ENCODE measurements around the gene SLC39A3. TPM values are rescaled to one million over a fixed set of nuclear protein-coding genes. Genes with fewer than 3 reads are reported as not detected.

SLC39A3 gene
- polyA plus RNA-seq, 12 donors = 12.4 to 25.5 (median 14.6) TPM; not detected in 1

GRCh38 chr19:2770055-2771013, 30.5 kb upstream of the SLC39A3 start:
- DNase-seq = peak; percentile 75

DNA sequence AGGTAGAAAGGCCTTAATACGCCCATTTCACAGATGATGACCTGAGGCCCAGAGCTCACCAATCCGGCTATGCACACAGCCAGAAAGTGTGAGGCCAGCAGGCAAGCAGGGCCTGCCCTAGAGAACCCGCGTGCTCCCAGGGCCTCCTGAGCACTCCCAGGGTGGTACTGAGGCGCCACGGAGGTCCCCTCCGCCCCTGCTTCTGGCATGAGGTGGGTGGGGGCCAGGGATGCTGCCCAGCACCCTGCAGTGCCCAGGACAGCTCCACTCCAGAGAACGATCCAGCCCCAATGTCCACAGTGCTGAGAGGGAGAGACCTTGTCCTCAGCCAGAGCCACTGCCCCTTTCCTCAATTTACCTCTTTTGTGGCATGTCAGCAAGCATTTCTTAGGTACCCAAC, 29.4 kb upstream of the SLC39A3 start:
- DNase-seq = no peak

DNA sequence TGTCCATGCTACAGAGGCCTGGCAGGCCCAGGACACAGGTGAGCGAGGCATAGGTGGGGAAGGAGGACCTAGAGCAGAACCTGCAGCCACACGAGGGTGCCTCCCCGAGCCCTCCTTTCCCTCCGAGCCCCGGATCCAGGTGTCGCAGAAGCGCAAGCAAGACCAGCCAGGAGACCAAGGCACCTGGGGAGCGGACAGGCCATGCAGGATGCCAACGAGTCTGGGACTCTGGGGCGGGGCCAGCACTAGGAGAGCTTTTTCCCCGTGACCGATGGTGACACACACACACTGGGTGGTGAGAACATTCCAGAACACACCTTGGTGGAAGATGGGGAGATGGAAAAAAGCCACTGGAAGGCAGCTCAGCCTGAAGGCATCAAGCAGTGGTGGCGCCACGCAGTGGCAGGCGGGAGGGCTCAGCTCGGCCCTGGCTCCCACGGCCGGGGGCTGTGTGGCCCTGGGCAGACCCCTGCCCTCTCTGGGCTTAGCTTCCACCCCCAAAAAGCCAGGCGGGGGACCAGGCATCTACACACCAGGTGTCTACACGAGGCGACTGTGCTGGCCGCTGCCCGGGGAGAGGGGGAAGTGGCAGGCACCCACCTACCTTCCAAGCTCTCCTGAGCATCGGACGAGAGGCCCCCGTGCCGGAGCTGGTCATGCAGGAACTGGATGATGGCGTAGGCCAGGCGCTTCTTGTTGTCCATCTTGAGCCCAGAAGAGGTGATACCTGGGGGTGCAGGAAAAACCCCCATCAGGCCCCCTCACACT, 28.7 kb upstream of the SLC39A3 start:
- DNase-seq = no peak

DNA sequence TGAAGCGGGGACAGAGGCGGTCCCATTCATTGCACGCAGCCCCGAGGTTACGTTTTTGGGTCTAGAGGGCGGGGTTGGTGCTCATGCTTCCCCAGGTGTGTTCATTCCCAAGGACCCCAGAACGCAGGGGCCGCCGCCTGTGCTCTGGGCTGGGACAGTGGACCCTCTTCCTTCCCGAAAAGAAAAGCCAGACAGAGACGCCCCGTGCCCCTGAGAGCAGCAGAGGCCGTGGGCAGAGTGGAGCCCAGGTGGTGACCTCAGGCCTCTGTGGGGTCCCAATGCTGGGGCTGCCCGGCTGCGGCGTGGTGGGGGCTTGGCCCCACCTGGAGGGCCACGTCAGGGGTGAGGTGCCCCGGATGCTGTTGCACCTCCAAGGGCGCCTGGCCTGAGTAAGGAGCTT, 27.9 kb upstream of the SLC39A3 start:
- no peak for DNase-seq

- DNase-seq = no peak
These were observed 27.0 kb upstream of the SLC39A3 start for GRCh38 chr19:2766594-2767372.

DNA sequence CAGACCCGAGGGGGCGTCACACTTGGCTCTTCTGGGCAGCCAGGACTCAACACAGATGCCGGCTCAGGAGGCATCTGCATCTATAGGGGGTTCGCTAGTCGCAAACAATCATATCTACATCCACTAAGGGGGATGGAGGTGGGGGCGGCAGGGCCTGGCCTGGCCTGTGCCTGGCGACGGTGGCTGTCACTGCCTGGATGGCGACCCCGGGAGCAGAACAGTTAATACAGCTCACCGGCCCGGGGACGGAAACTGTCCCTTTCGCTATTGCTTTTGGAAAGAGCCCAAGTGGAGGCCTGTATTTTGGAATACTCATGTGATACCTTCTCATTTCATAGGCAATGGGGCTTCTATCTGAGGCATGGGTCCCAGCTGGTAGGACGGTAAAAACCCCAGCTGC, 25.6 kb upstream of the SLC39A3 start:
- no peak for DNase-seq

- DNase-seq = no peak
These were observed 25.1 kb upstream of the SLC39A3 start for GRCh38 chr19:2764945-2765344.

- DNase-seq = no peak
These were observed 23.9 kb upstream of the SLC39A3 start for GRCh38 chr19:2763687-2764086.

DNA sequence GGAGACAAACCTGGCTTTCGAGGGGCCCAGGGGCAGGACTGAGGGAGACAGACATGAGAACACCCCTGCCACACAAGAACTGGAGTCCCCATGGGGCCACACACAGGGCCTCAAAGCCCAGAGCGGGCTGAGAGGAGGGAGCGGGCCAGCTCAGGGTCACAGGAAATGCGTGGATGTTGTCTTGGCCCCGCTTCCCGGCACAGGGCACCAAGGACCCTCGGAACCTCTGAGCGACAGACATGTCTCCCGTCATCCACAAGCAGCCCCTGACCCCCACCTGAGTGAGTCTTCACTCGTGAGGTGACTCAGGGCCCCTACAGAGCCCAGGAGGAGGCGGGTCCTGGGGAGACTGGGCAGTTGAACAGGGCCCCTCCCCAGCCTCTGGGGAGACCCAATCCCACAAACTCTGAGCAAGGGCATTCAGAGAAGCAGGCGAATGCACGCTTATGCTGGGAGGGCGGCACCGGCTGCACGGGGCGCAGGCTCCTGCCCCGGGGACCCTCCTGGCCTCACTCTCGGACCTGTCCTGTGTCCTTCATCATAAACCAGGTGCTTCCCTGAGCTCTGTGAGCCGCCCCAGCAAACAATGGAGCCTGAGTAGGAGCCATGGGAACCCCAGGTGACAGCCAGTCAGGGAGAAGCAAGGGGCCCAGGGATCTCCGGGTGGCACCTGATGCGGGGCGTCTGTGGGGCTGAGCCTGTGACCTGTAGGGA, 23.1 kb upstream of the SLC39A3 start:
- no peak for DNase-seq

DNA sequence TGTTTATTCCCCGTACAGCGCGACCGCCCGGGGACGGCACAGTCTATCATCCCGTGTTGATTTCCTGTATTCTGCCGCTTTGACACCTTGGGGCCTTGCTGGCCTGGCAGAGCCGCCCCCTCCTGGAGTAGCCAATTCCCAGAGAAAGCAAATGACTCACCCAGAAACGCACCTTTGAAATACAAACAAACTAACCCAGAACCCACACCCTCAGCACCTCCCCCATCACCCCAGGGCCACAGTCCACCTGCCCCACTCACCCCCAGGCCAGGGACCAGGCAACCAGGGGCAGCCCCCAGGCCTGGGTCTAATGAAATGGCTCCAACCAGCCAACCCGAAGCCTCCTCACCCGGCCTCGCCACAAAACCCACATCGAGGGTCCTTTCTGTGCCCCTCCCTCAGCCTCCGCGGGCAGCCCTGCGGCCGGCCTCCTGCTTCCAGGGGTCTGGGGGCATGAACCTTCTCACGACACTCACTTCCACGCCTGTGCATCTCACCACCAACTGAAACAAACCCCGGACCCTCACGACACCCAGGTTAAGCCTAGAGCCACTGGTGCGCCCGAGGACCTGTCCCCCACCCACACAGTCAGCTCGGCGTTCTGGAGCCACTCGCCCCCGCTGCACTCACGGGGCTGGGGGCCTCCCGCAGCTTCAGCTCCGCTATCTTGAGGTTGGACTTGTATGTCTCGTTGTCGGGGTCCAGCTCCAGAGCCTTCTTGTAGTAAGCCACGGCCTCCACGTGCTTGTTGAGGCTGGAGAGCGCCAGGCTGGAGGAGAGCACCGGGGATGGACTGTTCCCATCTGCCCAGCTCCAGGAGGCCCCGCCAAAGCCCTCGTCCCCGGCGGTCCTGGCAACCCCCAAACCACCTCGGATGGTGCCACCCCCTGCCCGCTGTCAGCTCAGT, 22.3 kb upstream of the SLC39A3 start:
- DNase-seq = no peak

DNA sequence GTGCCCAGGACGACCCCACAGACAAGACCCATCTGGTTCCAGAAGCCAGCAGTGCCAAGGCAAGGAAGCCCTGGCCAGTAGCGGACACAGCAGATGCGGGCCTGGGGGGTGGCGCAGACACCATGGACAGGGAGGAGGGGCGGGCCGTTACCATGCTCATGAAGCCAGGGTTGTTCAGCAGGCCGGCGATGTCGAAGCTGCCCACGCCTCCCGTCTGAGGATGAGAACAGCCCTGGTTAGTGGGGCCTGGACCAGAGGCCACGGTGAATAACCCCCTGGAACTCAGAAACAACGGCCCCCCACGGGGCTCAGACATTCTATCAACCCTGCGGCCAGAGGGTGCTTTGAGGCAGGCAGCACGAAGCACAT, 21.5 kb upstream of the SLC39A3 start:
- DNase-seq = no peak

GRCh38 chr19:2759965-2760364, 20.1 kb upstream of the SLC39A3 start:
- no peak for DNase-seq

GRCh38 chr19:2759362-2759761, 19.5 kb upstream of the SLC39A3 start:
- DNase-seq = no peak

- no peak for DNase-seq
These were observed 18.9 kb upstream of the SLC39A3 start for GRCh38 chr19:2758601-2759313.

DNA sequence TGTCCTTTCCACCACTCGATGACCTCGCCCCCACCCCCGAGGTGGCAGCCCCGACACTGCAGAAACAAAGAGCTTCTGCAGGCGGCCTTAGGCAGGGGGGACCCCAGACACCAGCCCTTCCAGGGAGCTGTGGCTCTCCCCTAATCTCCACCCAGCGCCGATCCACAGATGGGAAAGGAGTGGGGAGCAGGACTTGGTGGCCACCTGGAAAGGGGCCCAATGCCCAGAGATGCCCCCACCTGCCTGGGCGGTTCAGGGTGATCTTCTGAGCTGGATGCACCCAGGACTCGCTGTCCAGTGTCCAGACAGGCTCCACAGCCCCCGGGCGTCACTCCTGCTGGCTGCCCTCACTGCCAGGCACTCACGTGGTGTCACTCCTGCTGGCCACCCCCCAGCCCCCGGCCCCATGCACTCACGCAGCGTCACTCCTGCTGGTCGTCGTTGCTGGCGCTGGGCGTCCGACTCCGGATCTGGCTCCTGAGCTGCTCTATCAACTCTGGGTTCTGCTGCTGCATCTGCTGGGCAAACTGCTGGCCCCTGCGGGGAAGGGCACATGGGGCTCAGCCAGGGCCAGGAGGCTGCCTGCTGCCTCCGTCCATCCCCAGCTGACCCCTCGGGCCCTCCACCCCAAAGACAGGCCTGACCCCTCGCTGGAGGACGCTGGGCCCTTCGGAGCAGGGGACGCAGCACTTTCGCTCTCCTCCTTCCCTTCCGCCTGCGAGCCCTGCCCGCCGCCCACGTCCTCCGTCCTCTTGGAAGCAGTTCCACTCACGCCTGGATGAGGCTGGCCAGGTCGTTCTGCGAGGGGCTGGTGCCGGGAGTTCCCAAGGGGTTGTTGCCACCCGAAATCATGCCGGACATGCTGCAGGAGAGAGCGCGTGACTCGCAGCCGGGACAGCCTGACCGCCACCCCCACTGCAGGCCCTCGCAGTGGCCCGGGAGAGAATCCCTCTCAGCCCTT, 17.4 kb upstream of the SLC39A3 start:
- DNase-seq = no peak

DNA sequence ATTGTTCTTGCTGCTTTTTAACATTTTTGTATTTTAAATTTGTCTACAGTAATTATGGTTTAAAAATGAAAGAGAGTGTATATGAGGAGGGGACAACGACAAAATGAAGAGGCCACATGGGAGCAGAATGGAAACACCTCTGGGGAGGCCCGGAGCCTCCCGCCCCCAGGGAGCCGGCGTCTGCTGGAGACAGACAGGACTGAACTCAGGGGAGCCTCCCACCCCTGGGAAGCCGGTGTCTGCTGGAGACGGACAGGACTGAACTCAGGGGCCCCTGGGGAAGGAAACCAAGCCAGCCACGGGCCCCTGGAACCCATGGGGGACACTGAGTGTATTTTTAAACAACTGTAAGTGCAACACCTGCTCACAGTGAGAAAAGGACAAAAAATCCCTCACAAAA, 16.7 kb upstream of the SLC39A3 start:
- no peak for DNase-seq

GRCh38 chr19:2755811-2756210, 16.0 kb upstream of the SLC39A3 start:
- DNase-seq = no peak

GRCh38 chr19:2755448-2755705, 15.6 kb upstream of the SLC39A3 start:
- no peak for DNase-seq
